HG02623 (cell line): ENCODE measurements around the gene TF.

Experiments
- ATAC-seq: cut with Tn5 transposase; IDR thresholded peaks from one replicate; pipeline ENCODE4 v1.9.1; 2021; ENCODE audit warnings: moderate library complexity; ENCODE audit not compliant: unreplicated experiment

The TF gene

GRCh38 chr3:133833880-133834620 is 87.9 kb downstream of the TF start:
- no peak for ATAC-seq

GRCh38 chr3:133834621-133835417 is 88.6 kb downstream of the TF start:
- ATAC-seq: no peak

DNA sequence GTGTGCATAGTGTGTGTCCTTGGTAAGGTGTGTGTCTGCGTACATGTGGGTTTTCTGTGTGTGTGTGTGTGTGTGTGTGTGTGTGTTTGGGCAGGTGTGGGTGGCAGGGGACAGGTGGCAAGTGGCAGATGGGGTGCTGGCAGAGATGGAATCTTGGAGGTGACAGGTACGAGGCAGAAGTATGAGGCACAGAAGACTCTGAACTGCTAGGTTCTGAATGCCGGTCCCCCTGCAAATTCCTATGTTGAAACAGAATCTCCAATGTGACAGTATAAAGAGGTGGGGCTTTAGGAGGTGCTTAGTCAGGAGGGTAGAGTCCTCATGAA is 89.2 kb downstream of the TF start:
- ATAC-seq: no peak

- no peak for ATAC-seq
These were observed 89.8 kb downstream of the TF start for GRCh38 chr3:133835961-133836360.

GRCh38 chr3:133836497-133837158 is 90.4 kb downstream of the TF start:
- no peak for ATAC-seq

DNA sequence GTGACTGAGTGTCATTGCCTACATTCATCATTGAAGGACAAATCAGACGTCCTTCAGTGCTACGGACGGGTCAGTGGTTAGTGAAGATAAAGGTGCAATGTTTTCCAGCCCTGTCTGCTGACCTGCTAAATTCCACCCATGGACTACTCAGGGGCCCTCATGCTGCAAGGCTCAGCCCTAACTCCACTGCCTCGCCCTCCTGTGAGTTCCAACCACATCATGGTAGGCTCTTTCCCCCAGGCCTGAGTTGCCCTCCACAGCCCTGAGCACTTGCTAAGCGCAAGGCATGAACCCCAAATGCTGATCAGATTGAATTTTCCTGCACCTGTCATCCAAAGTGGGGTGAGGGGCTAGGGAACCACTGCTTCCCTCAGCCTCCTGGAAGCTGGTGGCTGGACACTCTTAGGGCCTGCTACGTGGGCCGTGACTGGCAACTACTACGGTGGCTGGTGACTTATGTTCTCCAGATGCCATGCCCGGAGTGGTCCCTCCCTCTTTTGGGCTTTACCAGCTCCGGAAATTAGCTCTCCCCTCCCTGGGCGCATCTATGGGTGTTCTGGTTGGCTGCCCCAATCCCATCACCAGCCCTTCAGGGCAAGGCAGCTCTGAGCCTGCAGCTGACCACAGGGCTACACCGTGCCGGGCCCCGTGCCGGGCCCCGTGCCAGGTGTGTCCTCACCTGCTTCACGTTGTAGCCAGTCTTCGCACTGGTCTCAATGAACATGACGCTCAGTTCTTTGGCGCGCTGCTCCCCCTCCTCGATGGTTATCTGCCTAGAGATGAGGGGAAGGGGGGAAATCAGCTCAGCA is 91.5 kb downstream of the TF start:
- no peak for ATAC-seq

DNA sequence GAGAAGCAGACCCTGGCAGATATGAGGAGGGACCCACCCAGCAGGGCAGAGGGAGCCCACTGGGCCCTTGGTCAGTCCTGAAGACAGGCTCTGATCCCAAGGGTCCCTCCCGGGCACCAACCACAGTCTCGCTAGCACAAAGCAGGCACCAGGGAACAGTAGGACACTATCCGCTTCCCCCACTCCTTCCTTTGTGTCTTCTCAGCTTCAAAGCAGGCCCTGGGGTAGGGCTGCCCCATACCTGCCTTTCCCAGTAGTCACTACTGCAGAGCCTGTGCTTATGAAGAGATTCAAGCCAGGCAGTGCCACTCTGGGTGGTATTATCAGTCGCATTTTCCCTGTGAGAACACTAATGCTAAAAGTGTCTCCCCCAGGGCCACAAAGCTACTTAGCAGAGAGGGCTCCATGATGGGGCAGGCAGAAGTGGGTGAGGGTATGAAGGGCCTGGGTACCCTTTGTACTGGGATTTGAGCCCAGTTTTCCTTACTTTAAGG is 92.2 kb downstream of the TF start:
- ATAC-seq: no peak

GRCh38 chr3:133838916-133839800 is 93.0 kb downstream of the TF start:
- ATAC-seq: no peak

DNA sequence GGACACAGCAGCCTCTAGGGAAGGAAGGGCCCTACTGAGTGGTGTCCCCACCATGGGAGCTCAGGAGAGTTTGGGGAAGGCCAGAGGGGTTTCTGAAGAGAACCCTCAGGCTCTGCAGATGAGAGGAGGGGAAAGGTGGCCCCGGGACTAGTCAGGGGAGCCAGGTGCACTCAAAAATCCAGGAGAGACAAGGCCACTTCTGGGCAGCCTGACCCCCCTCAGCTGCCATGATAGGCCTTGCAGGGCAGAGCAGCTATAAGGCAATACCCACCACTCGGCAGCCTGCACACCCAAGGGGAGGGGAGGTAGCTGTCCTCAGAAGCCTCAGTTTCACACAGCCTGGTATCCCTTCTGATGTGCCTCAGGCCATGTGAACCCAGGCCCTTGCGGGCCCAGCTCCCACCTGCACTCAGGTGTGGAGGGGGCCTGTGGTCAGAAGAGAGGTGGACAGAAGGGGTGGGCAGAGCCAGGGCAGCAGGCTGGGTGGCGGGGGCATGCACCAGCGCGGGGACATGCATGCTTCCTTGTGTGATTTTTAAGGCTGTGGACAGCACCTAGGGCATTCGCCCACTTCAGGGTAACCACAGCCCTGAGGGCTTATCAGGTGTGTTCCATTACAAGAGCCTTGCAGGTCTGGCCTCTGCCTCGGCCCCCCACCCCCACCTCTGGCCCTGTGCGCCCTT is 94.0 kb downstream of the TF start:
- no peak for ATAC-seq

- no peak for ATAC-seq
These were observed 94.6 kb downstream of the TF start for GRCh38 chr3:133840767-133841166.

GRCh38 chr3:133841196-133841595 is 95.0 kb downstream of the TF start:
- ATAC-seq: no peak

GRCh38 chr3:133842158-133842557 is 96.0 kb downstream of the TF start:
- no peak for ATAC-seq

- ATAC-seq: no peak
These were observed 97.4 kb downstream of the TF start for GRCh38 chr3:133843634-133844033.

- ATAC-seq: no peak
These were observed 98.9 kb downstream of the TF start for GRCh38 chr3:133845127-133845526.
